ENCODE results near the gene SEC62. TPM values are rescaled to one million over a fixed set of nuclear protein-coding genes. Genes with fewer than 3 reads are reported as not detected.

Gene SEC62
- total RNA-seq, 1 donor from 2014 or later = 99.2 TPM

DNA sequence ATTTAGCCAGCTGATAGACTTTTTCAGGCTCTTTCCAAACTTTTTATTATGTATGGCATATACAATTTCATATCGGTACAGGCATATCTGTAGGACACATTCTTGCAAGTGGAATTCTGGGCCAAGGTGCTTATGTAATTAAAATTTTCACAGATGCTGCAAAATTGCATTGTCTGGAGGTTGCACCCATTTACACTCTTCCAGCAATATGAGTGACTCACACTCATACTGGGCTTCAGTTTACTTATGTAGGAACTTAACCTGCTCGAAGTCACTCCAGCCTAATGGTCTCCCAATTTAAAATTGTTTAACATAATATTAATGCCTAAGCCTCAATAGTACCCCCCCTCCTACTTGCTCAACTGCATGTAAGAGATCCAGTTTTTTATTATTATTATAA lies 11.2 kb upstream of the SEC62 start:
- no peaks in the 10 kb centered on the region for H3K36me3 Mint-ChIP-seq (ENCODE audit: low read depth)
- no peaks in the 10 kb centered on the region for H3K9me3 Mint-ChIP-seq (ENCODE audit: low read depth)
- H3K4me3 Mint-ChIP-seq (ENCODE audit: unreplicated experiment) = no peak overlapping the region
- H3K27me3 Mint-ChIP-seq (ENCODE audit: low read depth) = peaks cover 6% of the 10 kb centered on the region
- TF ChIP-seq, protein P1, sequence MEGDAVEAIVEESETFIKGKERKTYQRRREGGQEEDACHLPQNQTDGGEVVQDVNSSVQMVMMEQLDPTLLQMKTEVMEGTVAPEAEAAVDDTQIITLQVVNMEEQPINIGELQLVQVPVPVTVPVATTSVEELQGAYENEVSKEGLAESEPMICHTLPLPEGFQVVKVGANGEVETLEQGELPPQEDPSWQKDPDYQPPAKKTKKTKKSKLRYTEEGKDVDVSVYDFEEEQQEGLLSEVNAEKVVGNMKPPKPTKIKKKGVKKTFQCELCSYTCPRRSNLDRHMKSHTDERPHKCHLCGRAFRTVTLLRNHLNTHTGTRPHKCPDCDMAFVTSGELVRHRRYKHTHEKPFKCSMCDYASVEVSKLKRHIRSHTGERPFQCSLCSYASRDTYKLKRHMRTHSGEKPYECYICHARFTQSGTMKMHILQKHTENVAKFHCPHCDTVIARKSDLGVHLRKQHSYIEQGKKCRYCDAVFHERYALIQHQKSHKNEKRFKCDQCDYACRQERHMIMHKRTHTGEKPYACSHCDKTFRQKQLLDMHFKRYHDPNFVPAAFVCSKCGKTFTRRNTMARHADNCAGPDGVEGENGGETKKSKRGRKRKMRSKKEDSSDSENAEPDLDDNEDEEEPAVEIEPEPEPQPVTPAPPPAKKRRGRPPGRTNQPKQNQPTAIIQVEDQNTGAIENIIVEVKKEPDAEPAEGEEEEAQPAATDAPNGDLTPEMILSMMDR (IDR thresholded peaks at IDR 0.05) = no peak
- H3K27ac Mint-ChIP-seq (ENCODE audit: unreplicated experiment) = no peak overlapping the region
- no peaks in the 10 kb centered on the region for H3K4me1 Mint-ChIP-seq (ENCODE audit: low read depth)
- DNase-seq (ENCODE audit: low spot score) = no peak

DNA sequence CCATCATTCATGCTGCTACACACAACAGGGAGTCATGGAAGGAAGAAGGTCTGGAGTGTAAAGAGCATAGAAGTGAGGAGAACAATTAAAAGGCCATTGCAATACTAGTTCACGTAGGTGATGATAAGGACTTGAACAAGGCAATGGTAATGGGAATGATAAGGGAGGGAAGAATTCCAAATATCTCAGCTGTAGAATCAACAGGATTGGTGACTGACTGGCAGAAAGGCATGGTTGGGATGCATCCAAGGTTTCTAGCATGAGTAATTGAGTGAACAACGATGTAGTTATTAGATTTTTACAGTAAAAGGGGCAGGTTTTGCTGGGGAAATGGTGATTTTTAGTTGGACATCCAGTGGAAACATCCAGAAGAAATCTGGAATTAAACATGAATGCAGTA lies 2.4 kb upstream of the SEC62 start:
- H3K4me1 Mint-ChIP-seq (ENCODE audit: low read depth) = peaks cover 25% of the 10 kb centered on the region
- no peak for DNase-seq (ENCODE audit: low spot score)

DNA sequence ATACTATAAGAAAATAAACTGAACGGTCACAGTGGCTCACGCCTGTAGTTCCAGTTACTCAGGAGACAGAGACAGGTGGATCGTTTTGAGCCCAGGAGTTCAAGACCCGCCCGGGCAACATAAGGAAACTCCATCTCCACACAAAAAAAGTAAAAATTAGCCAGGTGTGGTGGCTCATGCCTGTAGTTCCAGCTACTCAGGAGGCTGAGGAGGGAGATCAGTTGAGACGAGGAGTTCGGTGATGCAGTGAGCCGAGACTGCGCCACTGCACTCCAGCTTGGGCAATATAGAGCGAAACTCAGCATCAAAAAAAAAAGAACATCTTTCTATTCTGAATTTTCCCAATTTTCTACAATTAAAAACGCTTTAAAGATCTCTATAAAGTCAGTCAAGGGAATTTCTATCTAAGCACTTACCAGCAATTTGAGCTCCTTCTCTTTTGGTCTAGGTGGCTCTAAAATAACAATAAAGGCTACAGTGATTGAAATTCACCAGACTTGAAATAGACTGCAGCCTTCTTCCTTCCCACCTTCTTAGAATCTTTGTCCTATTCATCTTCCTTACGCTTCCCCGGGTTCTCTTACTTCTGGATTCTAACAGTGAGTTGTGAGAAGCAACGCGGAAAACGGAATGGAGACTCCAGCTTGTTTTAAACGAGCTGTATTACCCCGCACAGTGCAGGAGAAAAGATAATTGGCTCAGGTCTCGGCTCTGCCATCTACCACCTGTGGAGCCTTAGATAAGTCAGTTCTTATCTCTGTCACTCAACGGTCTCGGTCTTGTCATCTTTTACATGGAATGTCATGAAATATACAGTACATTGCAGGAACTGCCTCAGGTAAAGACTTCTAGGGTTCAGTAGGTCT lies 812 bp upstream of the SEC62 start:
- Mint-ChIP-seq H3K9me3 (ENCODE audit: low read depth) (peaks cover 8% of the 10 kb centered on the region), H3K36me3 (ENCODE audit: low read depth) (peaks cover 6% of the 10 kb centered on the region), H3K27ac (ENCODE audit: unreplicated experiment) (peak overlapping the region; percentile 100), H3K27me3 (ENCODE audit: low read depth) (peaks cover 6% of the 10 kb centered on the region), H3K4me3 (ENCODE audit: unreplicated experiment) (peak overlapping the region; percentile 95), H3K4me1 (ENCODE audit: low read depth) (peaks cover 35% of the 10 kb centered on the region)
- DNase-seq (ENCODE audit: low spot score) = no peak
- TF ChIP-seq, protein P1 (IDR thresholded peaks at IDR 0.05) = no peak

More for the DNA sequence above, 2.4 kb upstream of the SEC62 start:
- no peak overlapping the region for H3K27ac Mint-ChIP-seq (ENCODE audit: unreplicated experiment)
- H3K27me3 Mint-ChIP-seq (ENCODE audit: low read depth) = peaks cover 6% of the 10 kb centered on the region
- TF ChIP-seq, protein P1 (IDR thresholded peaks at IDR 0.05) = no peak
- no peak overlapping the region for H3K4me3 Mint-ChIP-seq (ENCODE audit: unreplicated experiment)
- peaks cover 6% of the 10 kb centered on the region for H3K36me3 Mint-ChIP-seq (ENCODE audit: low read depth)
- H3K9me3 Mint-ChIP-seq (ENCODE audit: low read depth) = peaks cover 8% of the 10 kb centered on the region

DNA sequence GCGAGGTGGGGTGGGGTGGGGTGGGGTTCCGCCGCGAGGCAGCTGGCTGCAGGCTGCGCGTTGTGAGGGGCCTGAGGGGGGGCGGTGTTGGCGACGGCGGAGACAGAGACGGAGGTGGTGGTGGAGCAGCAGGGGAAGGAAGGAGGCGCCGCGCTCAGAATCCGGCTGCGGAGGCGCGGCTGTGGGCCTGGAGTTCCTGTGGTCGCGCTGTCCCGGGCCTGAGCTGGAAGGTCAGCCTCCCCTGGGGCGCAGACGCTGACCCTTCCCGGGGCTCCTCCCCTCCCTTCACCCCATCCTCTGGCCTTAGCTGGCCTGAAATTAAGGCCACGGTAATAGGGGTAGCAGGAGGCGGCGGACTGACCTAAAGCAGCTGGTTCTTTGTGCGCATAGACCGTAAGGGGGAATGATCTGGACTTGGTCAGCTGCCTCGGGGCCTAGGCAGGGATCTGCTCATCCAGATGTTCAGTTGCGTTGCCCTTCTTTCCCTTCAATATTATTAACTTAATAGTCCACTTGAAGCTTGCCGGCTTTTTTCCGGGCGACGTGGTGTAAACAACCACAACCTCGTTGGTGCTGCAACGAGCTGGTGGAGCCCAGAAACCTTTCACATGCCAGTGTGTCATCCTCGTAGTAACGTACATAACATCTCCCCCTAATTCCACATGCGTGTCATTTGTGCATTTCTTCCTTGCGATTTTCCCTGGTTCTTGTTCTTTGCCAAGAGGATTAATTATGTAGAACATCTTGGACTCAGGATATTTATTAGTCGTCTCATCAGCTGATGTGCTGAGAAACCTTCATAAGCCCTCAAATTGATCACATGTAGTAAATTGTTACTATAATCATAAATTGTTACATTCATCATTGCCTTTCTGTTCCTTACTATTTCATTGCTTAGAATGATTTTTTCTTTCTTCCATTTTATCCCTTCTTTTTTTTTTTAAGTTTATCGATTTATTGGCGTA lies 626 bp downstream of the SEC62 start:
- TF ChIP-seq, protein P1 (IDR thresholded peaks at IDR 0.05) = no peak
- Mint-ChIP-seq H3K36me3 (ENCODE audit: low read depth) (peaks cover 6% of the 10 kb centered on the region), H3K4me1 (ENCODE audit: low read depth) (peaks cover 40% of the 10 kb centered on the region), H3K27me3 (ENCODE audit: low read depth) (peaks cover 4% of the 10 kb centered on the region), H3K9me3 (ENCODE audit: low read depth) (peaks cover 8% of the 10 kb centered on the region), H3K4me3 (ENCODE audit: unreplicated experiment) (peak overlapping the region; percentile 95), H3K27ac (ENCODE audit: unreplicated experiment) (peak overlapping the region; percentile 100)
- no peak for DNase-seq (ENCODE audit: low spot score)
